CMK (cell line): ENCODE results near the gene COL11A2.
"Not testable (repeated sequence)": the region's sequence is repeated elsewhere in the genome, so short reads cannot be mapped to it uniquely, and the experiment has no call there.

Experiments used
- DNase-seq: peaks from one replicate; pipeline ENCODE4 v3.0.0-alpha.2; 2010; ENCODE audit warnings: low read depth

Gene COL11A2

DNA sequence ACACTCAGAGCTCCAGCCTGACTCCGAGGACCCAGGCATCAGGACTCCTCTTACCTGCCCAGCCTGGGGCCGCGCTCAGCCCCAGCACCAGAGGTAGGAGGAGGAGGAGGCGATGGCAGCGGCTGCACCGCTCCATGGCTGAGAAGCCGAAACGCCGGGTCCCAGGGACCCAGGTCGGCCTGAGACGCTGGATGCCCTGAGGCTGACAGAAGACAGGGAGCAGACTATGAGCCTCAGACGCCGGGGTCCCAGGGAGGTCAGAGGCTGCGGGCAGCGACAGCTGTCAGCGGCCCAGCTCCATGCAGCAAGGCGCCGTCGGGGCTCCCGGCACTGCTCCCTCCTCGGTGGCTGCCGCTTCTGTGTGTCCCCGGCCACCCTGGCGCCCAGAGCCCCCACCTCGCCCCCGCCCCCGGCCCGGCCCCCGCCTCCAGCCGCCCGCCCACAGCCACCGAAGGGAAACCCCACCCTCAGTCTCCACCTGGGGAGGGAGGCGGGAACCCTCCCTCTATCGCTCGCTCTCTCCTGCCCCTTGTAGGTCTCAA, at the start of gene COL11A2:
Gene COL11A2 (minus strand): TSS at position 363 of the 542 bp plus-strand sequence. CDS start 227 bp downstream, at position 136.
- DNase-seq: no peak

DNA sequence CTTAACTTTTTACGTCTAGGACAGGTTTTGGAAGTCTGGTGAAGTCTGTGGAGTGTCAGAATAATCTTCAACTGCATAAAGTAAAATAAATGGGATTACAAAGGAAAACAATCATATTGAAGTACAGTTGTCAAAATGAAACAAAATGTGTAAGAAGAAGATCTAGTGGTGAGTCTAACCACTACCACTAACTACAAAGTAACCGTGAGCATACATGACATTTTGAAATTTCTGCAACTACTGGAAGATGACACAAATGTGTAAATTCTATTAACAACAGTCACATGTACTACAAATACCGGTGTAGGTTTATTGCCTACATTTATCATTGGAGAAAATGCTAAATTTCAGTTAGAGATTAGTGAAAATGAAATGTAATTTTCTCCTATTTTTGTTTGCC, 49.7 kb upstream of the COL11A2 start:
- DNase-seq: no peak

DNA sequence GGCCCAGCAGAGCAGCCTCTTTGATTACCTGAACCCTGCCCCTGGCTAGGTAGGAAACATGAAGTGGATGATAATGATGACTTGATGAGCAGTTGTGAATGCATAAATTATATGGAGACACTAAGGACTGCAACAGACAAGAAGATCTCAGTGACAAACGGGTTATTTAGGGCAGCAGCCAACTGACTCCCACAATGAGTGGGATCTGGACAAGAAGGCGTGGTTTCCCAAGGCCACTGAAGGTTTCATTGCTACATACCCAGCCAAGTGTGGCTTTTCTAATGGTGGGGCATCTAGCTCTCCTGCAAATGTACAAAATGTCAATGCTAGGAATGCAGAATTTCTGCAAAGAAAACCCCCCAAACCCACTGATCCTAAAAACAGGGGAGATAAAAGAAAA, 45.5 kb upstream of the COL11A2 start:
- no peak for DNase-seq

DNA sequence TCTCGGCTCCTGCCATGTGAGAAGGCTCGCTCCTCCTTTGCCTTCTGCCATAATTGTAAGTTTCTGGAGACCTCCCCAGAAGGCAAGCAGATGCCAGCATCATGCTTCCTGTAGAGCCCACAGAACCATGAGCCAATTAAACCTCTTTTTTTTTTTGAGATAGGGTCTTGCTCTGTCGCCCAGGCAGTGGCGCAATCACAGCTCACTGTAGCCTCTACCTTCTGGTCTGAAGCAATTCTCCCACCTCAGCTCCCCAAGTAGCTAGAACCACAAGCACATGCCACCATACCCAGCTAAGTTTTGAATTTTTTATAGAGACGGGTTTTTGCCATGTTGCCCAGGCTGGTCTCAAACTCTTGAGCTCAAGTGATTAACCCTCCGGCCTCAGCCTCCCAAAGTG, 44.6 kb upstream of the COL11A2 start:
- no peak for DNase-seq

DNA sequence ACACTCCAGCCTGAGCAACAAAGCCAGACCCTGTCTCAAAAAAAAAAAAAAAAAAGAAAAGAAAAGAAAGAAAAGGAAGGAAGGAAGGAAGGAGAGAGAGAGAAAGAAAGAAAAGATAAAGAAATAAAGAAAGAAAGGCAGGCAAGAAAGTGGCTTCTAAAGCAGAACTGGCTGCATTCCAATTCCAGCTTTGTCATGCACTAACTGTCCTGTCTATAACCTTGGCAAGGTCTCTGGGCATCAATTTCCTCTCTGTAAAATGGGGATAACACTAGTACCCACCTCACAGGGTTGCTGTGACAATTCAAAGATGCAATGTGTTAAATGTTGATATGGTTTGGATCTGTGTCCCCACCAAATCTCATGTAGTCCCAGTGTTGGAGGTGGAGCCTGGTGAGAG, 44.1 kb upstream of the COL11A2 start:
- DNase-seq: no peak

DNA sequence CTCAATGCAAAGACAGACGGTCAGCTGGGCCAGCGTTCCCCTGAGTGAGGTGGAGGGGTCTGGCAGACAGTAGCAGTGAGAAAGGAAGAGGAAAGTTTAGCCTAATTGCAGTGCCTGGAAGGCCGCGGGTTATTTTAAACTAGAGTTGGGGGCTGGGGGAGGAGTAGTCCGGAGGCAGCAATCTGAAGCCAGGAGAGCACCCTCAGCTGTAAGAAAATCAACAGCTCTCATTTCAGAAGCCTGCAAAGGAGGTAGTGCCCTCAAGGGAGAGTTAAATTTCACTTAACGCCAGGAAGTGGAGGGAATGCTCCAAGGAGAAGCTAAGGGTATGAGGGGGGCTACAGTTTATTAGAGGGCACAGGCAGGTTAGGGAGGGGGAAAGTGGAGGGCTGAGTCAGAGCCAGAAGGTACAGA, 43.0 kb upstream of the COL11A2 start:
- DNase-seq: no peak

DNA sequence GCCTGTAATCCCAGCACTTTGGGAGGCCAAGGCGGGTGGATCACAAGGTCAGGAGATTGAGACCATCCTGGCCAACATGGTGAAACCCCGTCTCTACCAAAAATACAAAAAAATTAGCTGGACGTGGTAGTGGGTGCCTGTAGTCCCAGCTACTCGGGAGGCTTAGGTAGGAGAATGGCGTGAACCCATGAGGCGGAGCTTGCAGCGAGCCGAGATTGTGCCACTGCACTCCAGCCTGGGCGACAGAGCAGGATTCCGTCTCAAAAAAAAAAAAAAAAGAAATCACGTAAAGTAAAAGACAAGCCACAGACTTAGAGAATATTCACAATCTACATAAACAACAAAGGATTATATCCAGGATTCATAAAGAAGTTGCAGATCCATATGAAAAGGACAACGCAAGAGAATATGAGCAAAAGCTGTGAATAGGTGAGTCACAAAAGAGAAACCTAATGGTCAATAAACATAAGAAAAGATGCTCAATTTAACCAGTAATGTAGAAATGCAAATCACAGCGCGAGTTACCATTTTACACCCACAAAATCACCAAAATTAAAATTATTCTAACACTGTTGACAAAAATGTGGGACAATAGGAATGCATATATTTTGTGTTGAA, 34.3 kb upstream of the COL11A2 start:
- not testable (repeated sequence) for DNase-seq

DNA sequence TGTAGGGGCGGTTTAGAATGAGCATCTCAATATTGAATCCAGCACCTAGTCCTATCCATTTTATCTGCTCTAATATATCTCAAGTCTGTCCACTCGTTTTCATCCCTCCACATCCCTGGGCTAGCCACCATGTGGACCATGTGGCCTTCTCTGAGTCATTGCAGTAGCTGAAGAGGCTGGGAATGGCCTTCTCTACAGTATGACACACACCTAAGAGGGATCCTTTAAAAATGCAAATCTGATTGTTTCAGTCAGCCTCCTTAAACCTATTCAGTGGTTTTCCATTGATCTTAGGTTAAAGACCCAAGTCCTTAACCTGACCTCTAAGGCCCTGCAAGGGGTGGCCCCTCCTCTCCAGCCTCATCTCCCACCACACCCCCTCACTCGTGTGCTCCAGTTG, 25.4 kb upstream of the COL11A2 start:
- no peak for DNase-seq

DNA sequence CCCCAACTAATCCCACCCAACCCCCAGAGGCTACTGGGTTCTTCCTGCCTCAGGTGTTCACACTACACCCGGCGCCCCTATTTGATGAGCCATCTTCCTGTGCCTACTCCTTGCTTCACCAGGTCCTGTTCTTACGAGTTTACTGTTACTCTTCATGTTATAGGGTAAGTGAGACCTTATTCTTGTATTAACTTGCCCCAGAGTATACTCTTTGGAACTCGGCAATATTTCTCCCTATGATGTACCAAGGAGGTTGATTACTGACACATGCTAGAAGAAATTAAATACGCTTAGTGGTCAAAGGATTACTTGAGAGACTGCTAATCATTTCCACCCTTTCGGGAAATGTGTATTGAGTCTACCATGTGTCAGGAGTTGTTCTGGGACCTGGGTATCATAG, 25.0 kb upstream of the COL11A2 start:
- no peak for DNase-seq

DNA sequence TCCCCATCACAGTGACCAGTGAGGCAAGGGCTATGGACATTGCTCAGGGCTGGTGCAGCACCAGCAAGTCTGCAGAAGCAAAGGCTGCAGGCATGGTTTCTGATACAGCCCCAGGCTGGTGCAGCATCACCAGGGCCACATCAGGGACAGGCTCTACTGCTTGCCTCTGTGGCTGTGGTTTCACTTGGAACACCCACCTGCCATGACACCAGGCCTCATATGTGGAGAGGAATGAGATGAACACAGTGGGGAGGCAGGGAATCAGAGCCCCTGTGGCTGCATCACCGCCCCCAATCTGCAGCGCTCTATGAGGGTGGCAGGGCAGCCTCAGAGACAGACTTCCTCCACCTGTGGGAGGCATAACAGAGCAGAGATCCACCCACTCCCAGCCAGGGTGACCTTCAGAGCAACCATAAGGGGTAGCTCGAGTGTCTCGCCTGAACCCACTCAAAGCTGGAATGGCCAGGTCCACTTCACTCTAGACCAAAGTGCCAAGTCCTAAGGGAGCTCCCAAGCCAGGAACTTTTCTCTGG, 23.9 kb upstream of the COL11A2 start:
- DNase-seq: no peak

DNA sequence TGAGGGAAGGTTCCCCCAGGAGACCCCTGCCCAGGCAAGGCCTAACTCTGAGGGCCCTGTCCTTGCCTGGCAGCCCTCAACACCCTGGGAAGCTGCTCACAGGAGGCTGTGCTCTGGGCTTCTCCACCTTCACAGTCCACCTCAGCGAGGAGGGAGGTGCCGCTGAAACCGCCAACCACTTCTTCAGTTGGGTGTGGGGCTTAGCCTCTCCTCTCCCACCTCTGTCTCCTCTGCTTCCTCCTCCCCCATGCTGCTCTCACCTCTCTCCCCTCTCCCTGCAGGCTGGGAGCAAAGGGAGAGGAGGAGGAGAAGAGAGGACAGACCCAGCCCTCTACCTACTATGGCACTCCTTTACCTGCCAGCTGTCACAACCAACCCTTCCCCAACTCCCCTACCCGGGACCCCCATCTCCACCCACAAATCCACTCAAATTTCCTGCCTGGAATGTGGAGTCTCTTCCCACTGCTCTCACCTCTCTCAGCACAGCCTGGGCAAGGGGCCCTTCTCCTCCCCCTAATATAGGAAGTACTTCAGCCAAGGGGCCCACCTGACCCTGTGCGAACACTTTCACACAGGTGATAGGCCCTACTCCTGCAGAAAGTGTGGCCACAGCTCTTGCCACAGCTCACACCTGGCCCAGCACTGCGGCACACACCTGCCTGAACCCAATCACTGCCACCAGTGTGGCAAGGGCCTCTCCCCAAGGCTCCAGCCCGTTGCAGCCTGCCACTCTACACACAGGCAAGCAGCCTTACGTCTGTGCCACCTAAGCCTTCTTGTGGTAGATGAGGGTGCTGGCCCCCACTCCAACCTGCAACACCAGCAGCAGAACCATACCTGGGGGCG, 23.2 kb upstream of the COL11A2 start:
- no peak for DNase-seq

DNA sequence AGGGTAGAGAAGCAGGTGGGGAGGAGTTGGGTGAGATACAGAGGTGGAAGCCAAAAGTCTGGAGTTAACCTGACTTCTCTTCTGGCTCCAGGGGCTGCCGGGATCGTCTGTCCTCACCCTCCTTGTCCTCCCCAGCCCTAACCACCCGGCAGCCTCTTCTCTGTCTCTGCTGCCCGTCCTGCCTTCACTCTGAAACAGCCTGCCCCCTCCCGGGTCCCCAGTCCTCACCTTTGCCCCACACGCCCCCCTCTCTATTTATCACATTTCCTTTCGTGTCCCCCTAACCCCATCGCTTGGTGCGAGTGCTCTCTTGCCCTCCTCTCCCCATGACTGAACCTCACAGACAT, 21.7 kb upstream of the COL11A2 start:
- DNase-seq: no peak

DNA sequence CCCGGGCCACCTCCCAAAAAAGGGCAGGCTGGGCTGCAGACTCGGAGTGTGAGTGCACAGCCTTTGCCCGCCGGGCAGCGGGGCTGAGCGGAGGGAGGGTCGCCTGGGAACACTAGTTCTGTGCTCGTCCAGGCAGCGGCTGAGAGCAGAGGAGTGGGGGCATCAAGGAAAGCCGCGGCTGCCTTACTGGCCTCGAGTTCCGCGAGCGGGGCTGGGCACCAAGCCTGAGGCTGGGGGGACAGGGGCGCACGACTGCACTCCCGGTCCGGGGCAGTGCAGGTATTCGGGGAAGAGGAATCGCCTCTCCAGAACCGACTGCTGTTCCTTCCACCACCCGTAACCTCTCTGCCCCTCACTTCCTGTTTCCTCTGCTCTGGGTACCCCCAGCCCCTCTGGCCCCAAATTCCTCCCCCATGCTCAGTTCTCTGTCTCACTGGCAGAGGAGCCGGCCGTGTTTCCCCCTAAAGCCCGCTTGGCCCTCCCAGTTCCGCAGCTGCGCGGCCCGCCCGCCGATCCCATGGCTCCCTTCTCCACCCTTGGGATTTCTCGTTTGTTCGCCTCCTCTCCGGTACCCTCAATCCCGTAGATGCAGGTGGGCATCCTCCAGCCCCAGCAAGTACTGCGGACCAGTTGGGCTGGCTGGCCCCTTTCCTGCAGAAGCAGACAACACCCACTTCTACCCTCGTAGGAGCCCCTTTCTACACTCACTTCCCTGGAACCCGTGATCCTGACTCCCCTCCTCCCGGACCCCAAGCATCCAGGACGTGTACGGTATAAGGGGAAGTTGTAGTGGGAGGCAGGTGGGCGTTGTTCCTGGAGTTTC, 21.1 kb upstream of the COL11A2 start:
- DNase-seq: no peak

DNA sequence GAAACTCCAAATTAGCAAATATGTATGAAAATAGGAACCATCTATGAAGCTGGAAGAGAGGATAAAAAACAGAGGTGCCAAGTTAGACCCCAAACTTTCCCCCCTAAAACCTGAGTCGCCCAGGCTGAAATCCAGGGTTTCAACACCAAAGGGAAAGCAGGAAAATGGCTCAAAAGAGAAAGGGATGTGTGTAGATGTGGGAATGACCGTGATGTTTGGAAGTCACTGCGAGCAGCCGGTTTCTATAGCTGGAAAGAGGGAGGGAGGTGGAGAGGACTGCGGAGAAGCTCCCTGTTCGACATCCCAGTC, 20.5 kb upstream of the COL11A2 start:
- no peak for DNase-seq

DNA sequence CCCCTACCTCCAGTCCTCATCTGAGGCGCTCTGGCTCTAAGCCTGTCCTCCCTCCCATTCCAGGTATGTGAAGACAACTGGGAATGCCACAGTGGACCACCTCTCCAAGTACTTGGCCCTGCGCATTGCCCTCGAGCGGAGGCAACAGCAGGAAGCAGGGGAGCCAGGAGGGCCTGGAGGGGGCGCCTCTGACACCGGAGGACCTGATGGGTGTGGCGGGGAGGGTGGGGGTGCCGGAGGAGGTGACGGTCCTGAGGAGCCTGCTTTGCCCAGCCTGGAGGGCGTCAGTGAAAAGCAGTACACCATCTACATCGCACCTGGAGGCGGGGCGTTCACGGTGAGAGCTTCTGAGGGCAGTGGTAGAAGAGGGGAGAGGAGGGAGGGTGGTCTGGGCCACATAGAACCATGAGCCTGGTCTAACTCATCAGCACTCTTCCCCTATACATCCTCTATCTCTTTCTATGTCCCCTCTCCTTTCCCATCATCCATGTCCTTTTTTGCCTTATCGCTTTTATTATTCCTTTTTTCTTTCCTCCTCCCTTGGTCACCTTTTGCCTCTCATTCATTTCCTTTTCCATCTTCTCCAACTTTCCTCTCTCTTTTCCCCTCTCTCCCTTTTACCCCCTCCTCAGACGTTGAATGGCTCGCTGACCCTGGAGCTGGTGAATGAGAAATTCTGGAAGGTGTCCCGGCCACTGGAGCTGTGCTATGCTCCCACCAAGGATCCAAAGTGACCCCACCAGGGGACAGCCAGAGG, 19.6 kb upstream of the COL11A2 start:
- no peak for DNase-seq

DNA sequence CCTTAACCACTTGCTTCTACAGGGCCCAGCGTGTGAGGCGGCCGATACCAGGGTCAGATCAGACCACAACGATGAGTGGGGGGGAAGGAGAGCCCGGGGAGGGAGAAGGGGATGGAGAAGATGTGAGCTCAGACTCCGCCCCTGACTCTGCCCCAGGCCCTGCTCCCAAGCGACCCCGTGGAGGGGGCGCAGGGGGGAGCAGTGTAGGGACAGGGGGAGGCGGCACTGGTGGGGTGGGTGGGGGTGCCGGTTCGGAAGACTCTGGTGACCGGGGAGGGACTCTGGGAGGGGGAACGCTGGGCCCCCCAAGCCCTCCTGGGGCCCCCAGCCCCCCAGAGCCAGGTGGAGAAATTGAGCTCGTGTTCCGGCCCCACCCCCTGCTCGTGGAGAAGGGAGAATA, 18.9 kb upstream of the COL11A2 start:
- no peak for DNase-seq

DNA sequence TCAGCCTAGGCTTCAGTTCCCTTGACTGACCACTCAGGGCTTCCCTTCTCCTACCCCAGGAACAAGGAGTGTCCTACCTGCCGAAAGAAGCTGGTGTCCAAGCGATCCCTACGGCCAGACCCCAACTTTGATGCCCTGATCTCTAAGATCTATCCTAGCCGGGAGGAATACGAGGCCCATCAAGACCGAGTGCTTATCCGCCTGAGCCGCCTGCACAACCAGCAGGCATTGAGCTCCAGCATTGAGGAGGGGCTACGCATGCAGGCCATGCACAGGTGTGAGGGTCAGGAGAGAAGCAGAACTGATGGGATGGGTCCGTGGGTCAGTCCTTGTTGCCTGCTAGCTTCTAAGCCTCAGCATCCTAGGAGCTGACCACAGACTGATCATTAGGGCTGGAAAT, 17.6 kb upstream of the COL11A2 start:
- no peak for DNase-seq

DNA sequence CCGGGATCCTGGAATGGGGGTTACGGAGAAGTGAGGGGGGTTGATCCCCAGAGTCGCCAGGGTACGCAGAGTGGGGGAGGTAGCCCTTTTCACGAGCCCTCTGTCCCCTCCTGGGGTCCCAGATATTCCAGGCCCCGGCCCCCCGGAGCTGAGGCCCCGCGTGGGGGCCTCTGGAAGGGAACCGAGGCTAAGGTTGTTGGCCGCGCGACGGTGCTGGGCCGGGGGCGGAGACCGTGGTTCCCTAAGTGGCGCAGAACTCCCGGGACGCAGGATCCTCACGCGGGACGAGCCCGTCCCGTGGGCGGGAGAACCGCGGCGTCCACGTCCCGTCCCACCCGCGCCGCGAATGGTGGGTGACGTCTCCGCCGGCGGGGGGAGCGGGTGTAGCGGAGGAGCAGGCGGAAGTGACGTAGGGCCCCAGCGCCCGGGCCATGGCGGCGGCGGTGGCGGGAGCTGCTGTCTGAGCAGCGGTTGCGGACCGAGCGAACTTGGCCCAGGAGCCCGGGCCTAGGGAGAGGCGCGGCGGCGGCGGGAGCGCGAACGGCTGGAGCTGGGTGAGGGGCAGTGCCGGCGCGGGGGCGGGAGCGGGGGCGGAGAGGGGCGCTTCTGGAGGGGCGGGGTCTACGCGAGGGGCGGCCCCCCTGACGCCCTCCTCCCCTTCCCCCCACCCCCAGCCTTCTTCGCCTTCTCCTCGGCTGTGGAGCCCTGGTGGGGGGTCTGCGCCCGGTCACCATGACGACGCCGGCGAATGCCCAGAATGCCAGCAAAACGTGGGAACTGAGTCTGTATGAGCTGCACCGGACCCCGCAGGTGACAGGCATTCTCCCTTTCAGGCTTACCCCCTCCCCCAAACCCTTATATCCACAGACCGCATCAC, 16.1 kb upstream of the COL11A2 start, which contains the start of gene RING1:
Gene RING1 (plus strand): TSS at position 410 of the 877 bp plus-strand sequence. CDS start 323 bp downstream, at position 733.
- peak; percentile 63 for DNase-seq

DNA sequence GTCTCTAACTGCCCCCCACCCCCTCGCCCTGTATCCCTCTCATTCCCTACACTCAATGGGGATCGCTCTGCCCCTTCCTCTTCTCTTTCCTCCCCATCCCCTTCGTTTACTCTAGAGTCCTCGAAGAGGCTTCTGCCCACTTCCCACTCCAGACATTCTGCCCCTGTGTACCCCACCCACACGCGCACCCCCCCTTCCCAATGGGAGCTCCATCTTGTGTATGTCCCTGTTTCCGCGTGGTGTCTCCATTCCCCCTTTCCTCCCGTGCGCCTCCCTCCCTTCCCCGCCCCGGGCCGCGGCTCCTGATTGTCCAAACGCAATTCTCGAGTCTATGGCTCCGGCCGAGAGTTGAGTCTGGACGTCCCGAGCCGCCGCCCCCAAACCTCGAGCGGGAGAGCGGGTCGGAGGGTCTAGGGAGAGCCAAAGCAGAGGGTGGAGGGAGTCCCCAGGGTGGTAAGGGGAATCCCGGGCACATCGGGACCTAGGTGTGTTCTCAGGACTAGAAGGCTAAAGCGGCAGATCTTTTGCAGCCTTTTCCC, 15.4 kb upstream of the COL11A2 start:
- DNase-seq: no peak

DNA sequence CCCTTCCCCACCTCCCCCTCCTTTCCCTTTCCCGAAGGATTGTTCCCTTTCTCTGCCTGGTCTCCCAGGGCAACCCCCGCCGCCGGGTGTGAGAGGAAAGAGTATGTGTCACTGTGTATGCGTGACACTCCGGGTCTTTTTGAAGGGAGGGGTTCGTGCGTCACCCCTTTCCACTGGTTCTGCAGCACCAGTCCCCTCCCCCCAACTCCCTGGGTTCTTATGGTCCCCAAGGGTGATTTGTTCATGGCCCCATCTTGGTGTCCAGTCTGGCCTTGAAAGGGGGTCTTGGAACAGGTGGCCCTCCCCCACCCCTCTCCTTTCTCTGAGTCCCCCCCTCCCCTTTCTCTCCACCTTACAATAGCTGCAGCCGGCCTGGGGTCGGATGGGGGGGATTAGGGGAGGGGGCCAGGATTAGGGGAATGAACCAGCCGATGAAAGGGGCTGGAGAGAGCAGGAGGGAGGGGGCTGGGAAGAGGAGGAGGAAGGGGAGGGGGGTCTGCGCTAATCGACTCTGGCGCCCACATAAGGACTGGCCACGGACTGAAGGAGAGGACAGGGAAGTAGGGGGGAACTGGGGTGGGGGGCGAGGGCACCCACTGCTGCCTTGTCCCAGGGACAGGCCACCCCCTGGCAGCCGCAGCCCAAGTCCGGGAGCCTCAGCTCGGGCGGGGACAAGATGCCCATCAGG, 14.7 kb upstream of the COL11A2 start:
- no peak for DNase-seq
